Fibroblast of peridontal ligament (primary cell): ENCODE data around the gene EDAR.

Experiments
- DNase-seq: peaks from one replicate; pipeline ENCODE4 v3.0.0-alpha.2; 2010; ENCODE audit errors: extremely low read depth

EDAR gene

GRCh38 chr2:108908713-108909070, 80.3 kb downstream of the EDAR start:
- no peak for DNase-seq

GRCh38 chr2:108907822-108908712, 81.0 kb downstream of the EDAR start:
- no peak for DNase-seq

DNA sequence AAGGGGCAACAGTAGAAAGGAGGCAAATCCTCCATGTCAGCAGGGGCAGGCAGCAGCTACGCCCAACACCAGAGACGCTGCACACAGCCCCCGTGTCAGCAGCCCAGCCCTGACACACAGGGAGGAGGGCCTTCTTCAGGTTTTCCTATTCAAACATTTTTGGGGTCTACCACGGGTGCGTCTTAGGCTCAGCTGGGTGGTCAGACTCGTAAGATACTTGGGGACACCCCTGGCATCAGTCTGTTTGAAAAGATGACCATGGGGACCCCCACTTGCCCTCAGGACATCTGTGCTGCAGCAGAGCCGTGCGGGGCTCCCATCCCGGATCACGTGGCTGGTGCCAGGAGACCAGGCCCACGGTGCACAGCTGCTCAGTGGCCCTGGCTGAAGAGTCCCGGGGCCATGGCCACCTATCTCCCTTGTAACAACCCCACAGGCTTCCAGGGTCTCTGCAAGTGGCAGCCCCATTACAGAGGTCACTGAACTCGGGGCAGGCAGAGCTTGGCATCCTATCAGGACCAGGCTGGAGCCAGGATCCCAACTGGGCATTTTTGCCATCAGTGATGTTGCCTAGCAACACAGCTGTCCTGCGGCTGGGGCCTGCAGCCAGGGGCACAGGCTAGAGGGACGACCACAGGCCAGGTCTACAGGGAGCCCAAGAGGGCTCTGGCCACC, 82.5 kb downstream of the EDAR start:
- no peak for DNase-seq

- no peak for DNase-seq
These were observed 83.1 kb downstream of the EDAR start for GRCh38 chr2:108905906-108906305.

GRCh38 chr2:108905176-108905575, 83.8 kb downstream of the EDAR start:
- DNase-seq = no peak

DNA sequence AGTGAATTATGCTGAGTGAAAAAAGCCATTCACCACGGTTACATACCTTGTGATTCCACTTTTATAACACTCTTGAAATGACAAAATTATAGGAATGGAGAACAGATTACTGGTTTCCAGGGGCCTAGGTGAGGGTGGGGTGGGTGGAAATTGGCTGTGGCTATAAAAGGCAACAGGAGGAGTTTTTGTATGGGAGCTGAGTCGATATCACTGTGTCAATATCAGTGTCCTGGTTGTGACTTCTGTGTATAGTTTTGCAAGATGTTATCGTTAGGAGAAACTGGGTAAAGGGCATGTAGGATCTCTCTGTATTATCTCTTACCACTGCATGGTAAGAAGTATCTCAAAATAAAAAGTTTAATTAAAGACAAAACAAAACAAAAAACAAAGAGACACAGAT, 84.3 kb downstream of the EDAR start:
- no peak for DNase-seq

DNA sequence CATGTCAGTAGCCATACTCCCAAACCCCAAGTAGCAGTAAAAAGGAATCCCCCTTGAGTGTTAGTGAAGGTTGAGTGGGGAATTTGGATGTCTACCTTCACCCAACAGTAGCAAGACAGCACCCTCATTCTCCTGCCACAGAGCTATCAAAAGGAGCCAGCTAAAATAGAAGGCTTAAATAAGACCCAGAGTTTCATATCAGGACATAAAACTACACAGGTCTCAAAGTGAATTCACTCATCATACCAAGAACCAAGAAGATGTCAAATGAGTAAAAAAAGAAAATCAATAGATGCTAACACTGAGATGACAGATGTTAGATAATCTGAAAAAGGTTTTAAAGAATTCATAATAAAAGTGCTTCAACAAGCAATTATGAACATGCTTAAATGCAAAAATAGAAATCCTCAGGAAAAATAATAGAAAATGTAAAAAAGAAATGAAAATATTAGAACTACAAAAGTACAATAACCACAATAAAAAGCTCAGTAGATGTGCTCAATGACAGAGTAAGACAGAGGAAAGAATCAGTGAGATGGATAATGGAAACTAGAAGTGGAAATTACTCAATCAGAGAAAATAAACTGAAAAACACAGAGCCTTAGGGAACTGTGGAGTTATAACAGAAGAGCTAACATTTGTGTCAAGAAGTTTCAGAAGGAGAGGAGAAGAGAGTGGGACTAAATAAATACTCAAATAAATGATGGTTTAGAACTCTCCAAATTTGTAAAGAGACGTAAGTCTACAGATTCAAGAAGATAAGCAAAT, 90.5 kb downstream of the EDAR start:
- no peak for DNase-seq

- DNase-seq = no peak
These were observed 92.3 kb downstream of the EDAR start for GRCh38 chr2:108896741-108897140.

GRCh38 chr2:108895188-108895587, 93.8 kb downstream of the EDAR start:
- DNase-seq = no peak

DNA sequence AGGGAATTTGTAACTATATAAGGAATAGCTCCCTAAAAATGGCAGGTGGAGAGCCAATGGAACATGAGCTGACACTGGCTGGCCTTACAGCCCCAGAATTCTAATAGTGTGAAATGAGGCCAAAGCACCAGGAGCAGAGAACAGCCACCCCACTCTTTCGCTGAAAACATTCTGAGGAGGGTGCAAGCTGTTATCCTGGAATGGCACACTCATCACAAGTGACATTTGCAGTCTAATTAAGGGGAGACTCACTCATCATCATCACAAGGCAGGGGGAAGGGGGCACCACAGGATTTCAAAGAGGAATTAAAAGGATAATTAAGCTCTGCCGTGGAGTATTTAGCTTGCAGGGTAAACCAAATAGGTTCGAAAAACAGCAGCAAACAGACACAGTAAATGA, 94.3 kb downstream of the EDAR start:
- no peak for DNase-seq

DNA sequence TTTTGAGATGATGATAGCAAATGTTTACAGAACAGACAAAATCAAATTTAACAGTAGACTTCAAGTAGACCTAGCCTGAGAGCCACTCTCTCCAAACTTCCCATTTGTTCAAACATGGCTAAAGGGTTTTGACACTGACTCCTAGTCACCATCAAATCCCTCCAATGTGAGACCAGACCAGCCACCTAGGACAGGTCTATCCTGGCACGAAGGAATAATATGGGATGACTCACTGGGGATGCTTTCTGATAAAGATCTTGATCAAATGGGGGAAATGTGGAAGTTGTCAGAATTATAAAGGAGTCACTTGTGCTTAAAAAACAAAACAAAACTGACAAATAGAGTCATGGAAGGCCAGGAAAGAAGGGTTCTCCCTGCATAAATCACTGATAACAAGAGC, 95.7 kb downstream of the EDAR start:
- DNase-seq = no peak

DNA sequence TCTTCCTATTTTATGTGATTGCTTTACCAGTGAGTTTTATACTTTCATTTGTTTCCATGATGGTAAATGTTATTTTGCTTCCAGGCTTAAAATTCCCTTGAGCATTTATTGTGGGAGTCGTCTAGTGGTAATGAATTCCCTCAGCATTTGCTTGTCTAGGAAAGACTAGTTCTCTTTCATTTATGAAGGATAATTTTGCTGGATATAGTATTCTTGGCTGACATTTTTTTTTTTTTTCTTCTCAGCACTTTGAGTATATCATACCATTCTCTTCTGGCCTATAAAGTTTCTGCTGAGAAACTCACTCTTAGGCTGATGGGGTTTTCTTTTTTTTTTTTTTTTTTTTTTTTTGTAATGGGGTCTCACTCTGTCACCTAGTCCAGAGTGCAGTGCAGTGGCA, 99.1 kb downstream of the EDAR start:
- no peak for DNase-seq

DNA sequence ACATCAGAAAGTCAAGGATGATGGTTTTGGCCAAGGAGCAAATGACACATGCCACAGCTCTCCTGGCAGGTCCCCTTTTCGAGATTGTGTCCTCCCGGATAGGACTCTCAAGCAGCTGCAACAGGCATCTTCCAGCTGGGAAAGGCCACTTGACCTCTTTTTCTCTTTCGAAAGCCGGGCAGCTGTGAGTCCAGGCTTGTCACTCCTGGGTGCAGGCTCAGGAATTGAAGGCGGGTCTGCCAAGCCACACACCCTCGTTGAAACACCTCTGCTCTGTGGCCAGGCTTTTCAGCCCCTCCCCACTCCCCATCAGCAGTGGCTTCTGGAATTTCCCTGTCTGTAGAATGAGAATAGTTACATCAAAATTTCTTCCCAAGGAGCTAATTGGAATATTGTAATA, 104.4 kb downstream of the EDAR start:
- DNase-seq = no peak

DNA sequence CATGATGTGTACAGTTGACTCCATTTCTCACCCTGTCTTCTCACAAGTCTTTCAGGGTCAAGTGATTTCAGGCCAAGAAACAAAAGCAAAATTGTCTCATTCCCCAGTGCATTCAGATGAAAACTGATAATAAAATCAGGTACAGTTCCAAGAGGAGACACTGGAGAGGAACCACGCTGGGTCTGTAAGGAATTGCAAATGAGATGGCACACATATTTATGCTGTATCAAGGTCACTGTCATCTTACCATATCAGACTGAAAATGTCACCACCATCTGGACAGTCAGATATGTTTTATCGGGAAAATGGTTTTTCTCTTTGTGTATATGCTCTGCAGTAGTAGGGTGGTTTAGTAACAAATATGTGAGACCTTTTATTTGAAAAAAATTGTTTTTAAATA, 110.7 kb downstream of the EDAR start:
- DNase-seq = no peak

- no peak for DNase-seq
These were observed 111.5 kb downstream of the EDAR start for GRCh38 chr2:108877506-108877905.

- DNase-seq = no peak
These were observed 118.9 kb downstream of the EDAR start for GRCh38 chr2:108870069-108870644.

- DNase-seq = no peak
These were observed 119.5 kb downstream of the EDAR start for GRCh38 chr2:108869542-108869941.

GRCh38 chr2:108868911-108869310, 120.1 kb downstream of the EDAR start:
- no peak for DNase-seq

- DNase-seq = no peak
These were observed 123.0 kb downstream of the EDAR start for GRCh38 chr2:108866041-108866440.

- DNase-seq = peak; percentile 21
These were observed 130.1 kb downstream of the EDAR start for GRCh38 chr2:108858894-108859293.

DNA sequence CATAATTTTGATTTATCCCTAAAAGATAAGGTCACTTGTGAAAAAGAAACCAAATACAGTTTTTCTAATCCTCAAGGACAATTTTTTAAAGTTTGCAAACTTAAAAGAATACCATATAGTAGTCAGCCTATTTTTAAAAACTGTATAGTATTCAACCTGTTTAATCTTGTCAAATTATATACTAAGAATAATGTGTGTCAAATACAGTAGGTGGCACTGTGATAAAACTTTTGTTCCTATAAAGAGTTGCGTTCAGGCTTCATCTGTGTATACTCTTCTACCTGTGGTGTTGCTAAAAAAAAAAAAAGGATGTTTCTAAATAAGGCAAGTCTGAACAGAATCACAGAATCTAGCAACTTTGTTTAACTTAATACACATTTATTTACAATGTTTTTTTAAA, 133.8 kb downstream of the EDAR start:
- DNase-seq = peak; percentile 37

- no peak for DNase-seq
These were observed 134.5 kb downstream of the EDAR start for GRCh38 chr2:108854484-108854883.
